ENCODE data around the gene RASL12.

RASL12 gene

GRCh38 chr15:65072617-65073016 is 4.8 kb upstream of the RASL12 start:
- DNase-seq, result no peak

DNA sequence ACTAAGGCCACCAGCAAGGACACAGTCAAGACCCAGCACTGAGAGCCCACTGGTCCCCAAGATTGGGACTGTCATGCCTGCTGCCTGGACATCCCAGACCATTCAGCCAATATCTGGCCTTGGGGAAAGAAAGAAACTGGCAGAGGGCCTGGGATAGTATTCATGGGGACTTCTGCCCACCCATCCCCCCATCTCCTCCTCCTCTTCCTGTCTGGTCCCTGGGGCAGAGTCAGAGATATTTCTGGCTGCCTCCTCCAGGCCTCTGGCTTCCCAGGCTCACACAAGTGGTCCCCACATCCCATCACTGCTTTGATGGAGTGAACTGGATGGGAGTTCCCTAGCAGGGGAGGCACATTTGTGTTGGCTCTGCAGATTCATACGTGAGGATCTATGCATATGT is 4.2 kb upstream of the RASL12 start:
- no peak for DNase-seq

DNA sequence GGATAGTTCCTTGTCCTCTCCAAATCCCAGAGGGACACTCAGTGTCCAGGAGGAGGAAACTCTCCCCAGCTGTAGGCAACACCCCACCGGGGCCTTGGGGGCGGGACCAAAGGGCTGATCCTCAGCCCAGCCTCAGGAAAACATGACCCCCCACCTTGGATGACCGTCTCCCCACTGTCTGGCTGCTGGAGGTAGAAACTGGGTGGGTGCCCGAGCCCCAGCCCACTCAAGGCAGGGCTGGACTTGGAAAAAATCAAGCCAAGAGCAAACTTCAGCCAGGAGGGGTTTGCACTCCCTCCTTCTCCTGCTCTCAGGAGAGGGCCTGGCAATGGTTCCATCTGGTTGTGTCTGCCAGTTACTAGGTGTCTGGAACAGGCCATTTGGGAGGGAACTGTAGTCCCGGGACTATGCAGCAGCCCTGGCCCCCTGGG is 3.6 kb upstream of the RASL12 start:
- DNase-seq, result no peak

- no peak for DNase-seq
Observed at GRCh38 chr15:65069779-65070546, 2.2 kb upstream of the RASL12 start.

- no peak for DNase-seq
Observed at GRCh38 chr15:65069179-65069578, 1.4 kb upstream of the RASL12 start.

DNA sequence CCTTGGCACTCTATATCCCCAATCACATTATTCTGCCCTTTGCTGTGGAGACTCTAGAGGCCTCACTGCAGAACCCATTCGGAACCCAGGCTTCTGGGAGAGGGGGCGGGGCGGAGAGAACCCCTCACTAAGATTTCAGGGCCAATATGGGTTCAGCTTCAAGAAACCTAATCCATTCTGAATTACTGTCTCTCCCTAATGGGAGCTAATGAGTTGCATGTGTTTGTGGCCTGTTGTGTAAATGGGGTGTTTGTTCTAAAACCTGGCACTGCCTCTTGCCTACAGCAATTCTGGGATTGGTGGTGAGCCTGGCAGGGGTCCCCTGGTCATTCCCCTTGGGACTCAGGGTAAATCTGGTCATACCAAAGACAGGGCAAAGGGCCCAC is 605 bp upstream of the RASL12 start:
- no peak for DNase-seq

DNA sequence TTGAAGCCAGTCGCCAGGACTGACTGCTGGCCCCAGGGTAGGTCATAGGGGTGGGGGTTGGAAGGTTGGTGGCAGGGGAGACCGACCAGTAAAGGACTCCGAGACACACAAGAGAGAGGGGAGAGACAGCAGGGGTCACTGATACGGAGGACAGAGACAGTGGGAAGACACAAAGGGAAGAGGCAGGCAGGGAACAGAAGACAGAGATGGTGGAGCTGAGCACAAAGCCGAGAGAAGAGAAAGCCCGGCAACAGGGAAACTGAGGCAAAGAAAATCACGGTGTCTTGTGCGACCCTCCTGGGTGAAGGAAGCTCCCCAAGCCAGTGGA is 510 bp downstream of the RASL12 start:
- no peak for DNase-seq

GRCh38 chr15:65066635-65067316 is 1.0 kb downstream of the RASL12 start:
- no peak for DNase-seq

GRCh38 chr15:65066001-65066634 is 1.7 kb downstream of the RASL12 start:
- no peak for DNase-seq

GRCh38 chr15:65062726-65063125 is 5.1 kb downstream of the RASL12 start:
- DNase-seq, result no peak

- no peak for DNase-seq
Observed at GRCh38 chr15:65062061-65062460, 5.7 kb downstream of the RASL12 start.

GRCh38 chr15:65060641-65061397 is 7.0 kb downstream of the RASL12 start:
- DNase-seq, result no peak

DNA sequence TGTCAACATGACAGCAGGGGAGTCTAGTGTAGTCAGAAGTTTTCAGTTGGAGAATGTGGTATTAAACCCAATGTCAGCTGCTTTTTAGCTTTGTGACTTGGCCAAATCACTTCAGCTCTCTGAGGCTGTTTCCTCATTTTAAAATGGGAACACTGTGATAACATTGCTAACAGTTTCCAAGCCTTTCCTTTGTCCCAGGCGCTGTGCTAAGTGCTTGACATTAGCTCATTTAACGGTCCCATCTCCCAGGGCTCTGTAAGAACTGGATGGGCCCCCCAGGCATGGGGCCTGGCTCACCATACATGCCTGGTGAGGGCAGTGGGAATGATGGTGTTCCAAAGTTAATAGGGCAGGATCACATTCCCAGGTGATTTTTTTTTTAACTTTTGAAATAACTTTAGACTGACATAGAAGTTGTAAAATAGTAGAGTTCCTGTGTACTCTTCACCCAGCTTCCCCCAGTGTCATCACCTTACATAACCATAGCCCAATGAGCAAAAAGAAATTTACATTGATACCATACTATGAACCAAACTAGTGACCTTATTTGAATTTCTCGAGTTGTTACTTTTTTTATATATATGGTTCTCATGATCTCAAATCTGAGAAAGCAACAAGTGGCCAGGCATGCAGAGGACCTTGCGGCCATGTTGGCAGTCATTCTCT is 7.7 kb downstream of the RASL12 start:
- DNase-seq, result no peak

DNA sequence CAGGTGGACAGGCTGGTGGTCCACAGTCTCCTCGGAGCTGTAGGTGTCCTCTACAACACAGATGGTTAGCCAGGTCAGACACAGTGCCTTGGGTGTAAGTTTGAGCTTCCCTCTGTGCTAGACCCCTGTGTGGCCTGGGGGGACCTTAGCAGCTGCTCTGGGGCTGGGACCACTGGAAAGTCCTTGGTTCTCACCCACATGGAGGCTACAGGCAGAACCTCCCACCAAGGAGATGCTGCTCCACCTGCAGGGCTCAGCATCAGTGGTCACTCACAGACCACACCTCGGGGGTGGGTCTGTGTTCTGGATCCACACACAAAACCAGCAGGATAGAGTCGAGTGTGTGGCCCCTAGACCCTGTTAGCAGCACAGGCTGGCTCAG is 8.4 kb downstream of the RASL12 start:
- no peak for DNase-seq

- no peak for DNase-seq
Observed at GRCh38 chr15:65058394-65059368, 9.1 kb downstream of the RASL12 start.

DNA sequence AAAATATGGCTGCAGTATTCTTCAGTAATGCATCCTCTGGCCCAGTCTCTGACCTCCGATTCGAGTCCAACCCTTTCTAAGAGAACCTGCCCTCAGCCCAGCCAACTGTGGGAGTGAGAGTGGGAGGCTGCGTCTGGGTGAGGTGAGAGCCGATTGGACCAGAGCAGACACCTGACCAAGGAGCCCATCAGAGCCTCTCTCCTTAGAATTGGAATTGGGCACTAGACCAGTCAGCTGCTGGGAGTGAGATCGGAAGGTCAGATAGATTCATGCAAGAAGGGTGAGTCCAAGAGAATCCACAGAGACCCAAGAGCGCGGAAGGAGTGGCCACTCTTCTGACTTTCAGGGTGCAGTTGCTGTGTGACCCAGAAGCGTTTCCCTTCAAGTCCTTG is 10.2 kb downstream of the RASL12 start:
- no peak for DNase-seq

DNA sequence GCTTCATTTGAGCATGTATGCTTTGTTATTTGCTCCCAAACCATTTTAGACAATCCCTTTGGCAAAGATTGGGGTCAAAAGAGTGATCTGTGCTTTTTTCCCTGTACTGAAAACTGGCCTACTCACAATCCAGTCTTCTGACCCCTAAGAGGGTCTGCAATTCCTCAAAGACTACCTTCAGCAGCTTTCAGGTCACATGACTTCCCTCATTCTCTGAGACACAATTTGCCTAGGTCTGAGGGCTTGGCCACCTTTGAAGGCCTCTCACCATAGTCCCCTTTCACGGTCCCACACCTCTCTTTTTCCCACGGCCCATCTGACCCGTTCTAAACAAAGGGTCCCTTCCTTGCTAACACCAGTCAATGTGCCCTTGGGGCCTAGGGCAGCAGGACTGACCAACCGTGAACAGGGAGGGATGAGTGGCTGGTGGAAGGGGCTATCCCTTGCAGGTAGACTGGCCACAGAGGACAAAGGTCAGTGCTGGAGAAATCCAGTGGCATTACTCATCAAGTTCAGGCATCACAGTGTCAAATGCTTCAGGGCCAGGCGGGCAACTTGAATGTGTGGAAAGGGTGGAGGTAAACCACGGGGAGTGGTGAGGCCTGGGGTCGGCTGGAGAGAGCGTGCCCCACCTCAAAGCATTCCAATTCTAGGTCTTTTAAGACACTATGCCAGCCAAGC is 10.8 kb downstream of the RASL12 start:
- no peak for DNase-seq

GRCh38 chr15:65056106-65056505 is 11.7 kb downstream of the RASL12 start:
- no peak for DNase-seq

GRCh38 chr15:65055201-65055870 is 12.5 kb downstream of the RASL12 start:
- no peak for DNase-seq
